Vagina (tissue), 2 donors: ENCODE results near the gene CBFA2T3. TPM values are rescaled to one million over a fixed set of nuclear protein-coding genes. Genes with fewer than 3 reads are reported as not detected.
A peak's percentile ranks its signal among the peaks of the same experiment; 100 is the strongest.

Experiments used
- DNase-seq, 2 donors: peaks; one replicate each; pipeline ENCODE4 v3.0.0-alpha.2; 2017; ENCODE audit errors: extremely low spot score in 2 of 2
- H3K27ac ChIP-seq: fragments of 200-600 bp; sonication (generic); one replicate; pipeline ENCODE4 v1.5.1; 2019
- H3K27me3 ChIP-seq: fragments of 200-600 bp; sonication (generic); one replicate; pipeline ENCODE4 v1.5.1; 2019
- H3K36me3 ChIP-seq, 2 donors: fragments of 200-600 bp; sonication (generic); one replicate each; pipeline ENCODE4 v1.5.1; 2017 to 2019
- H3K4me1 ChIP-seq: fragments of 200-600 bp; sonication (generic); one replicate; pipeline ENCODE4 v1.5.1; 2019
- H3K4me3 ChIP-seq, 2 donors: fragments of 200-600 bp; sonication (generic); 1 replicate in 1 of 2; 2 replicates in 1 of 2; pipeline ENCODE4 v1.5.1; 2016 to 2019
- H3K9me3 ChIP-seq: fragments of 200-600 bp; sonication (generic); one replicate; pipeline ENCODE4 v1.5.1; 2019
- POLR2A ChIP-seq, 2 donors: fragments of 450-650 bp; IDR thresholded peaks; one replicate each; pipeline ENCODE4 v1.6.1; 2017; ENCODE audit warnings: antibody characterized with exemption in 2 of 2, mild to moderate bottlenecking in 2 of 2, moderate library complexity in 2 of 2
- POLR2AphosphoS5 ChIP-seq, 2 donors: sonication (generic); formaldehyde crosslinking; IDR thresholded peaks; one replicate each; pipeline ENCODE4 v1.9.0; 2017; ENCODE audit warnings: antibody characterized with exemption in 2 of 2, mild to moderate bottlenecking in 2 of 2, low read depth in 1 of 2; ENCODE audit not compliant: insufficient read depth in 1 of 2
- intact Hi-C: fragments of 100-400 bp; cut with DNase I; formaldehyde crosslinking; loops from one replicate; pipeline ENCODE4 v1.15.1; 2023
- total RNA-seq: library from RNA; depleted of rRNA; stranded (reverse); fragments of >200 nt; gene quantifications from one replicate; pipeline ENCODE4 v1.2.3, GENCODE V29; 2016
- TF ChIP-seq, protein P1 (sequence below), 3 experiments: fragments of 450-650 bp in 2 of 3; fragments of 200-600 bp in 1 of 3; sonication (generic) in 1 of 3; IDR thresholded peaks; one replicate each; pipeline ENCODE4 v1.5.1; 2017 to 2019; ENCODE audit warnings: antibody characterized with exemption in 3 of 3, mild to moderate bottlenecking in 2 of 3, moderate library complexity in 2 of 3

CBFA2T3 gene
- total RNA-seq, 1 donor from 2014 or later: 2.7 TPM

DNA sequence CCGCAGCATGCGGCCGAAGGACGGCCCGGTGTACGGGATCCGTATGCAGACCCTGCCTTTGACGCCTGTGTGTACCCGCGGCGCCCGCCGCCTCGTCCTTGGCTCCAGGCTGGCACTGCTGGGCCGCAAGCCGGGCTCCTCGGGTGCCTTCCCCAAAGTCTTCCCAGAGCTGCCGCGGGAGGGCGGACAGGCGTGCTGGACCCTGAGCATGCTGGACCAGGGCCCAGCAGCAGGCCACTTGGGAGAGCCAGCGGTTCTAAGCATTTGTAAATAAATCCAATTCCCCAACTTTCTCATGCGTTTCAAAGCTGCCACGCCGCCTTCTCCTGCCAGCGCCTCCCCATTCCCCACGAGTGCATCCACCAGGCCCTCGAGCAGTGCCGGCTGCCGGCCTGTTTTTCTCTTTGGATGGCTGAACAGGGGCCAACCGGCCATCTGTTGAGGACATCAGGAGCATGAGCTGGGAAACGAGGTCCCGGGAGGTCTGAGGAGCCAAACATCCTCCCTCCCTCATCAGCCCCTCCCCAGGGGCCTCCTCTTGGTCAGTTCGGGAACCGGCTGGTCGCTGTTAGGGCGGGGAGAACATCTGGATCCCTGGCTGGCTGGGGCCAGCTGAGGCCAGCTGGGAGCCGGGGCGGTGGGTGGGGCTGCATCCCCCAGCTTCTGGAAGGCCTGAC, 90.0 kb downstream of the CBFA2T3 start:
- no peak for DNase-seq
- Histone ChIP-seq H3K36me3 (no peaks in the 10 kb centered on the region), H3K27me3 (no peaks in the 10 kb centered on the region), H3K27ac (peak overlapping the region; percentile 61), H3K4me3 (no peak overlapping the region), H3K4me1 (peaks cover 10% of the 10 kb centered on the region), H3K9me3 (no peaks in the 10 kb centered on the region)
- intact Hi-C loops: no loop called here
- TF ChIP-seq, protein P1, sequence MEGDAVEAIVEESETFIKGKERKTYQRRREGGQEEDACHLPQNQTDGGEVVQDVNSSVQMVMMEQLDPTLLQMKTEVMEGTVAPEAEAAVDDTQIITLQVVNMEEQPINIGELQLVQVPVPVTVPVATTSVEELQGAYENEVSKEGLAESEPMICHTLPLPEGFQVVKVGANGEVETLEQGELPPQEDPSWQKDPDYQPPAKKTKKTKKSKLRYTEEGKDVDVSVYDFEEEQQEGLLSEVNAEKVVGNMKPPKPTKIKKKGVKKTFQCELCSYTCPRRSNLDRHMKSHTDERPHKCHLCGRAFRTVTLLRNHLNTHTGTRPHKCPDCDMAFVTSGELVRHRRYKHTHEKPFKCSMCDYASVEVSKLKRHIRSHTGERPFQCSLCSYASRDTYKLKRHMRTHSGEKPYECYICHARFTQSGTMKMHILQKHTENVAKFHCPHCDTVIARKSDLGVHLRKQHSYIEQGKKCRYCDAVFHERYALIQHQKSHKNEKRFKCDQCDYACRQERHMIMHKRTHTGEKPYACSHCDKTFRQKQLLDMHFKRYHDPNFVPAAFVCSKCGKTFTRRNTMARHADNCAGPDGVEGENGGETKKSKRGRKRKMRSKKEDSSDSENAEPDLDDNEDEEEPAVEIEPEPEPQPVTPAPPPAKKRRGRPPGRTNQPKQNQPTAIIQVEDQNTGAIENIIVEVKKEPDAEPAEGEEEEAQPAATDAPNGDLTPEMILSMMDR (IDR thresholded peaks at IDR 0.05): peak in 1 of 3 experiments; percentile 13
- TF ChIP-seq POLR2AphosphoS5 (IDR thresholded peaks at IDR 0.05; ENCODE audit: insufficient read depth in 1 of 2, low read depth in 1 of 2) (peak in 1 of 2 donors; percentile 76), POLR2A (IDR thresholded peaks at IDR 0.05) (no peak)

DNA sequence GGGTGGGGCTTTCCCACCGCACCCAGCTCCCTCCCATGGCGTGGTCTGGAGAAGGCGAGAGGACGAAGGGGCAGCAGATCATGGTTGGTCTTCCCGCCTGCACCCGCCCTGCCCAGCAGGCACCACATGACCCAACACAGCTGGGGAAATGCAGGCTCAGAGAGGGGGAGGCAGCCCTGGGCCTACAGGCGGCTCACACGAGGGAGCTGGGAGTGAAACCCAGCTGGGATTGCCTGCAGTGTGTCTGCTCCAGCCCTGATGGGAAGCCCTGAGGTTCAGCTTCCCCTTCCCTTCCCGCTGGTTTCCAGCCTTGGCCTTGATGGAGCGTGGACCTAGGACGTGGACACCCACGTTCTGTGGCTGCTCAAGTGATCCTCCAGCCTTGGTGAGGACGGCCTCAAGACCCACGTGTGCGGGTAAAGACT, 90.6 kb downstream of the CBFA2T3 start:
- DNase-seq: no peak
- intact Hi-C loops: no loop called here
- Histone ChIP-seq H3K36me3 (no peaks in the 10 kb centered on the region), H3K27me3 (no peaks in the 10 kb centered on the region), H3K4me3 (no peak overlapping the region), H3K9me3 (no peaks in the 10 kb centered on the region), H3K27ac (peak overlapping the region; percentile 61), H3K4me1 (peaks cover 15% of the 10 kb centered on the region)
- TF ChIP-seq POLR2AphosphoS5 (IDR thresholded peaks at IDR 0.05; ENCODE audit: insufficient read depth in 1 of 2, low read depth in 1 of 2) (no peak), POLR2A (IDR thresholded peaks at IDR 0.05) (no peak)
- TF ChIP-seq, protein P1 (IDR thresholded peaks at IDR 0.05): no peak

DNA sequence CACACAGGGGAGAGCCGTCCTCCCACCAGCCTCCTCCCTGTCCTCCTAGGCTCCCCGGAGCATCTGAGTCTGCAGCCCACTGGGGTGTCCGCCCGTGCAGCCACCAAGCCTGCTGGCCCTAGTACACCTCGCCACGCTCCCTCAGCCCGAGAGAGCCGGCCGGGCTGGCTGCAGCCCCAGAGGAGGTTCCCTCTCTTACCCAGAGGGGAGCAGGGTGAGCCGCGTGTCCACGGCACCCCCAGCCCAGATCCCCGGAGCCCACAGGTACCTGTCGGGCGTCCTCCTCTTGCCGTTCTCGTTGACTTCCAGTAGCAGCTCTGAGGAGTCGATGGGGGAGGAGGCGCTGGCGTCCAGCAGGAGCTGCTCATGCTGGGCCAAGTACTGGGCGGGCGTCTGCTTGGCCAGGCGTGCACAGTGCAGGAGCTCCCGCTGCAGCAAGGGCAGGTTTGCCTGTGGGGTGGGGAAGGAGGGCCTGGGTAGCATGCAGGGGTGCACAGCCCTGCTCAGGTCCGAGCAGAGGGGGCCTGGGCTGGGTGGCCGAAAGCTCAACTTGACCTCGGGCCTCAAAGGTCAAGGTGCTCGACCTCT, 91.2 kb downstream of the CBFA2T3 start:
- Histone ChIP-seq H3K27ac (peak overlapping the region; percentile 61), H3K27me3 (no peaks in the 10 kb centered on the region), H3K36me3 (no peaks in the 10 kb centered on the region)

DNA sequence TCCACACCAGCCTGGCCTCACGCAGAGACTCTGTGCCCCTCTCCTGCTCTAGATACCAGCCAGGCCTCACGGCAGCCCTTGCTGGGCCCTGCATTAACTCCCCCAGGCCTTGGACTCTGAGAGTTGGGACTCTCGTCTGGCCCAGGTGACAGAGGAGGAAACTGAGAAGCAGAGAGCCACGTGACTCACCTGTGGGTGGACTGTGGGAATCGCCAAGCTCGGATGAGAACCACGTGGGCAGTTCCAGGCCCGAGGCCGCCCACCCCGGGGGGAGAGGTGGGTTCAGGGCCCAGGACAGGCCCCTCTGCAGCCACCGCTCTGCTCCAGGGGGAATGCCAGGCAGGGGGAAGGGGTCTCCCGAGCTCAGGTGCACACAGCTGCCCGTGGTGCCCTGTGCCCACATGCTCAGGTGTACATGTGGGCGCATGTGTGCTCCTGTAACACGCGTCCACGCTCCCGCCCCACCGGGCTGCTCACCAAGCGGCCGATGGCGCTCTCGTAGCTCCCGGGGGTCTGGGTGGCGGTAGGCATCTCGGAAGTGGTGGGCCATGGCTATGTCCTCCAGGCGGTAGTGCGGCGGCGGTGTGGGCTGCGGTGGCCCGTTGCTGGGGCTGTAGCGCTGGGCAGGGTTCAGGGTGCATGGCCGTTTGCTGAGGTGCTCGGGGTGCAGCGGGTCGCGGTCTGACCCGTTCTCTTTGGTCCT, 92.3 kb downstream of the CBFA2T3 start:
- TF ChIP-seq POLR2AphosphoS5 (IDR thresholded peaks at IDR 0.05; ENCODE audit: insufficient read depth in 1 of 2, low read depth in 1 of 2) (no peak), POLR2A (IDR thresholded peaks at IDR 0.05) (no peak)
- TF ChIP-seq, protein P1 (IDR thresholded peaks at IDR 0.05): no peak
- Histone ChIP-seq H3K4me1 (peaks cover 27% of the 10 kb centered on the region), H3K27ac (no peak overlapping the region), H3K36me3 (no peaks in the 10 kb centered on the region), H3K27me3 (no peaks in the 10 kb centered on the region), H3K9me3 (no peaks in the 10 kb centered on the region), H3K4me3 (no peak overlapping the region)
- no peak for DNase-seq
- intact Hi-C loops: no loop called here

More for the DNA sequence above, 91.2 kb downstream of the CBFA2T3 start:
- Histone ChIP-seq H3K4me3 (no peak overlapping the region), H3K9me3 (no peaks in the 10 kb centered on the region), H3K4me1 (peaks cover 20% of the 10 kb centered on the region)
- no peak for DNase-seq
- no peak for TF ChIP-seq POLR2A (IDR thresholded peaks at IDR 0.05)
- TF ChIP-seq, protein P1 (IDR thresholded peaks at IDR 0.05): no peak
- no peak for TF ChIP-seq POLR2AphosphoS5 (IDR thresholded peaks at IDR 0.05; ENCODE audit: insufficient read depth in 1 of 2, low read depth in 1 of 2)
- intact Hi-C loops: no loop called here
